OCI-LY7 (cell line): ENCODE measurements around the gene LRRC26. TPM values are rescaled to one million over a fixed set of nuclear protein-coding genes. Genes with fewer than 3 reads are reported as not detected.

Source experiments
- BruUV-seq: library from RNA; stranded (reverse); fragments of 400-500 nt; replicated peaks from 2 replicates; lab custom pipeline; 2021; lab: Mats Ljungman, UMichigan
- CTCF ChIA-PET: fragments of 300-600 bp; sonication (Branson Sonifier 250); formaldehyde crosslinking; loops from one replicate; lab custom pipeline; 2022; ENCODE audit warnings: antibody characterized with exemption; ENCODE audit not compliant: unreplicated experiment; lab: Charles Lee
- POLR2A ChIA-PET: fragments of 300-600 bp; sonication (Branson Sonifier 250); formaldehyde crosslinking; loops from one replicate; lab custom pipeline; 2022; ENCODE audit warnings: antibody characterized with exemption; lab: Charles Lee
- DNase-seq: peaks from one replicate; pipeline ENCODE4 v3.0.0-alpha.2; 2015; ENCODE audit warnings: low spot score
- H2AFZ ChIP-seq: fragments of 200-600 bp; sonication (generic), shearing (Covaris generic); 2 replicates; pipeline ENCODE4 v1.6.1; 2014; ENCODE audit warnings: mild to moderate bottlenecking, antibody characterized with exemption, low read length, moderate library complexity
- H3K27ac ChIP-seq: fragments of 200-600 bp; sonication (generic); 2 replicates; pipeline ENCODE4 v1.5.1; 2014; ENCODE audit warnings: mixed run types, low read depth, mild to moderate bottlenecking, moderate library complexity, low read length, inconsistent platforms; ENCODE audit not compliant: poor library complexity, severe bottlenecking
- H3K36me3 ChIP-seq: fragments of 200-600 bp; sonication (generic); 2 replicates; pipeline ENCODE4 v1.6.1; 2014; ENCODE audit warnings: mild to moderate bottlenecking, antibody characterized with exemption, low read length, moderate library complexity, mixed read lengths; ENCODE audit not compliant: insufficient read depth
- H3K4me1 ChIP-seq: fragments of 200-600 bp; sonication (generic); 2 replicates; pipeline ENCODE4 v1.5.1; 2014; ENCODE audit warnings: mild to moderate bottlenecking, low read length; ENCODE audit not compliant: insufficient read depth, poor library complexity, severe bottlenecking
- H3K4me2 ChIP-seq: fragments of 200-600 bp; sonication (generic); 2 replicates; pipeline ENCODE4 v1.6.1; 2014; ENCODE audit warnings: mild to moderate bottlenecking, low read length
- H3K4me3 ChIP-seq: fragments of 200-600 bp; sonication (generic); 2 replicates; pipeline ENCODE4 v1.5.1; 2014; ENCODE audit warnings: mild to moderate bottlenecking, low read depth, low read length; ENCODE audit not compliant: poor library complexity, severe bottlenecking
- H3K79me2 ChIP-seq: fragments of 200-600 bp; sonication (generic); 2 replicates; pipeline ENCODE4 v1.6.1; 2016; ENCODE audit warnings: low read depth, mild to moderate bottlenecking, low read length, moderate library complexity, mixed read lengths; ENCODE audit not compliant: insufficient read depth
- H3K9me2 ChIP-seq: fragments of 200-600 bp; sonication (generic); 2 replicates; pipeline ENCODE4 v1.6.1; 2016; ENCODE audit warnings: mild to moderate bottlenecking, low read length, mixed read lengths; ENCODE audit not compliant: insufficient read depth
- H3K9me3 ChIP-seq: fragments of 200-600 bp; sonication (generic); 2 replicates; pipeline ENCODE4 v1.6.1; 2014; ENCODE audit warnings: mild to moderate bottlenecking, mixed run types, low read length, mixed read lengths
- H4K20me1 ChIP-seq: fragments of 200-600 bp; sonication (generic); 2 replicates; pipeline ENCODE4 v1.6.1; 2014; ENCODE audit warnings: mild to moderate bottlenecking, antibody characterized with exemption, low read length, moderate library complexity, mixed read lengths; ENCODE audit not compliant: insufficient read depth
- CTCF ChIP-seq: fragments of 200-600 bp; sonication (generic); conservative IDR thresholded peaks from 2 replicates; pipeline ENCODE4 v1.5.1; 2014; ENCODE audit warnings: mild to moderate bottlenecking, antibody characterized with exemption, low read length, moderate library complexity, mixed read lengths
- EZH2phosphoT487 ChIP-seq: fragments of 200-600 bp; sonication (generic); IDR thresholded peaks from 2 replicates; pipeline ENCODE4 v1.6.1; 2018; ENCODE audit warnings: low read depth, borderline replicate concordance, mild to moderate bottlenecking, mixed run types, antibody characterized with exemption, low read length, moderate library complexity, mixed read lengths
- intact Hi-C: fragments of 100-400 bp; cut with micrococcal nuclease; formaldehyde crosslinking; loops from one replicate; pipeline ENCODE4 v1.10.0; 2022; ENCODE audit not compliant: unreplicated experiment
- total RNA-seq, 2 experiments: library from RNA; depleted of rRNA in 1 of 2; stranded (reverse); fragments of >200 nt in 1 of 2; shearing (Covaris generic) in 1 of 2; gene quantifications; 2 replicates each; pipeline ENCODE4 v1.2.3, GENCODE V29; 2014 to 2022

Gene LRRC26
- total RNA-seq, 2 experiments from 2014 or later: not detected

DNA sequence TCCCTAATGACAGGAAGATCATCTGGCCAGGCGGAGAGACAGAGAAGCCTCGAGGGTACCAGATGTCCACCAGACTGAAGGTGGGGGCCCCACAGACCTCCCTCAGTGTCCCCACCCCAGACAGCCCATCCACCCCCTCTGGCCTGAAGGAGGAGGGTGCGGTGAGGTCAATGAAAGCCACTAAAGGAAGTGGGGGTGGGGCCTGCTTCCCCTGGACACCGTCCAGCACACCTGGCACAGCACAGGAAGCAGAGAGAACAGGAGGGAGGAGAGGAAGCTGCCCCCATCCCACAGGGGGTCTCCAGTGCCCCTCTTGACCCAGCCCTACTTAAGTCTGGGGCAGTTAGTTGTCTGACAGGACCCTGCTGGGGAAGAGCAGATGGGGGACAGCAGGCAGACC lies 11.2 kb downstream of the LRRC26 start:
- no peaks in the 10 kb centered on the region for H4K20me1 ChIP-seq
- peak overlapping the region; percentile 23 for H3K4me2 ChIP-seq
- peaks cover 30% of the 10 kb centered on the region for H3K4me1 ChIP-seq
- H3K79me2 ChIP-seq: no peaks in the 10 kb centered on the region
- H3K36me3 ChIP-seq: no peaks in the 10 kb centered on the region
- no peak for DNase-seq
- intact Hi-C loops: loop anchor here (10.0 kb wide), 1 partner anchor 614 kb away; the partner anchor contains the start of gene NOTCH1
- no peak for TF ChIP-seq EZH2phosphoT487
- no peak for TF ChIP-seq CTCF
- no TSS peak for BruUV-seq
- H3K9me2 ChIP-seq: no peaks in the 10 kb centered on the region
- H3K9me3 ChIP-seq: no peaks in the 10 kb centered on the region
- ChIA-PET POLR2A (interaction anchor here (0.8 kb wide), 1 partner anchor 8 kb away, joined by 5 read pairs; no protein-coding TSS in a partner anchor), CTCF (no interaction called here)
- H3K27ac ChIP-seq: no peak overlapping the region
- H2AFZ ChIP-seq: no peak overlapping the region
- H3K4me3 ChIP-seq: no peak overlapping the region

DNA sequence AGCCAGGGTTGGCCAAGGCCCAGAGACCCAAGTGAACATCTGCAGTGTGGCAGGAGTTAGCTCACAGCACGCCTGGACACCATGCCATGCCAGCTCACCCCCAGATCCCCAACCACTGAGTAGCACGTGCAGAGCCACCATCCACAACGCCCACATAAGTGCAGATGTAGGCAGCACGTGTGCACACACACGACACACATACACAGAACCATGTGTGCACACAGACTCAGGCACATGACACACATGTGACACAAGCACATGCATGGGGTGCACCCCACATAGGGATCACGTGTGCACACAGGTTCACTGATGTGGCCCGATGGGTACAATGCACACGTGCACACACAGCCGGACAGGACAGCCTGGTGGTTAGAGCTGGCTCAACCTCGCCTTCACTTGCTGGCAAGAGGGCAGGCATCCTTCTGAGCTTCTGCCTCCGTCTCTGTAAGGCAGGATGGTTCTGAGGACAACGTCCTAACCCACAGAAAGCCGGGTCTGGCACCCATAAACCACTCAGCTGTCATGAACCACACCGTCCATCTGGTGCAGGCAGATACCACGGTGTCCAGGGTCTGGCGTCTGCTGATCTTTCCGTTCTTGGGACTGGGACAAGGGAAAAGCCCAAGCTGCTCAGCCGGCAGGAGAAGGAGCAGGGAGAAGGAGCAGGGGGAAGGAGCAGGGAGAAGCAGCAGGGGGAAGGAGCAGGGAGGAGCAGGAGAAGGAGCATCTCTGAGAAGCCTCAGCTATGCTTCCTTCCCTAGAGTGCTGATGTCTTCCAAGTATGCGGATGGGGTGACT lies 12.0 kb downstream of the LRRC26 start:
- no peak overlapping the region for H3K4me3 ChIP-seq
- no peaks in the 10 kb centered on the region for H3K36me3 ChIP-seq
- intact Hi-C loops: loop anchor here (10.0 kb wide), 1 partner anchor 613 kb away; the partner anchor contains the start of gene NOTCH1
- TF ChIP-seq CTCF (no peak), EZH2phosphoT487 (no peak)
- CTCF ChIA-PET: no interaction called here
- H3K79me2 ChIP-seq: no peaks in the 10 kb centered on the region
- H3K4me2 ChIP-seq: no peak overlapping the region
- no peak for DNase-seq
- peaks cover 30% of the 10 kb centered on the region for H3K4me1 ChIP-seq
- H3K27ac ChIP-seq: no peak overlapping the region
- no TSS peak for BruUV-seq
- no peak overlapping the region for H2AFZ ChIP-seq
- H4K20me1 ChIP-seq: no peaks in the 10 kb centered on the region
- no peaks in the 10 kb centered on the region for H3K9me3 ChIP-seq
- H3K9me2 ChIP-seq: no peaks in the 10 kb centered on the region
- POLR2A ChIA-PET: interaction anchor here (1.0 to 1.2 kb wide), 2 partner anchors 25 to 31 kb away, joined by 3 read pairs; partner anchors contain the start of genes ANAPC2 and SSNA1
